Activated naive CD8-positive, alpha-beta T cell treated with anti-CD3 and anti-CD28 coated beads, Interleukin-2, amount 50 U/mL, for 24 hours (primary cell): Measurements from ENCODE around the gene ENTR1.
A peak's percentile ranks its signal among the peaks of the same experiment; 100 is the strongest.

ENCODE experiments used
- ATAC-seq: fragments of 150-1000 bp; cut with Tn5 transposase; one replicate; pipeline ENCODE4 v1.10.0; 2021
- DNase-seq: peaks from one replicate; pipeline ENCODE4 v3.0.0; 2021
- H3K27ac Mint-ChIP-seq: one replicate; pipeline ENCODE4 v1.8.0; 2021; ENCODE audit warnings: mild to moderate bottlenecking, mixed read lengths
- H3K27me3 Mint-ChIP-seq: one replicate; pipeline ENCODE4 v1.8.0; 2021; ENCODE audit warnings: mixed read lengths
- H3K36me3 Mint-ChIP-seq: one replicate; pipeline ENCODE4 v1.8.0; 2021; ENCODE audit warnings: low read depth, mixed read lengths
- H3K4me1 Mint-ChIP-seq: one replicate; pipeline ENCODE4 v1.8.0; 2021; ENCODE audit warnings: mixed read lengths
- H3K4me3 Mint-ChIP-seq: one replicate; pipeline ENCODE4 v1.8.0; 2021; ENCODE audit warnings: mild to moderate bottlenecking, moderate library complexity, mixed read lengths
- H3K9me3 Mint-ChIP-seq: one replicate; pipeline ENCODE4 v1.8.0; 2021; ENCODE audit warnings: mixed read lengths

ENTR1 gene

GRCh38 chr9:136363106-136363948 lies 47.1 kb downstream of the ENTR1 start, which contains the start of gene DNLZ:
Gene DNLZ (minus strand): TSS chr9:136363744. CDS start chr9:136363714, 30 bp downstream.
- no peaks in the 10 kb centered on the region for H3K27me3 Mint-ChIP-seq
- H3K4me1 Mint-ChIP-seq = peaks cover 6% of the 10 kb centered on the region
- H3K4me3 Mint-ChIP-seq = peak within 1 kb of the TSS; percentile 79
- H3K36me3 Mint-ChIP-seq = no peaks in the 10 kb centered on the region
- ATAC-seq (peak; percentile 83), DNase-seq (peak; percentile 99)
- H3K27ac Mint-ChIP-seq = peak within 1 kb of the TSS; percentile 70
- H3K9me3 Mint-ChIP-seq = no peaks in the 10 kb centered on the region

DNA sequence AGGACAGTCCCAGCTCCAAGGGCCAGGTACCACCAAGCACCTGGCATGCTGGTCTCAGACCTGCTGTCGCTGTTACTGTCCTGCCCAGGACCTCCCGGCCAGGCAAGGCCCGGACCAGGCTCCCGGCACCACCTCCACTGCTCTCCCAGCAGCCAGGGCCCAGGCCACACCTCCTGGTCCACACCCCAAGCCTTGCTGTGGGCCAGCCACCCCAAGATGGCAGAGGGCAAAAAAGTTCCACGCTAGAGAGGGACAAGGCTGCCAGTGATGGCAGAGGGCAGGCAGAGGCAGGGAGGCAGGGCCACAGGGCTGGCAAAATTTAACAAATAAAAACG lies 48.0 kb downstream of the ENTR1 start:
- Mint-ChIP-seq H3K4me1 (peaks cover 6% of the 10 kb centered on the region), H3K27me3 (no peaks in the 10 kb centered on the region), H3K27ac (no peak overlapping the region), H3K4me3 (peak overlapping the region; percentile 79), H3K9me3 (no peaks in the 10 kb centered on the region), H3K36me3 (no peaks in the 10 kb centered on the region)
- ATAC-seq (no peak), DNase-seq (no peak)

GRCh38 chr9:136361754-136362449 lies 48.5 kb downstream of the ENTR1 start:
- DNase-seq (no peak), ATAC-seq (no peak)
- no peaks in the 10 kb centered on the region for H3K9me3 Mint-ChIP-seq
- peaks cover 6% of the 10 kb centered on the region for H3K4me1 Mint-ChIP-seq
- no peak overlapping the region for H3K27ac Mint-ChIP-seq
- no peaks in the 10 kb centered on the region for H3K36me3 Mint-ChIP-seq
- H3K27me3 Mint-ChIP-seq = no peaks in the 10 kb centered on the region
- H3K4me3 Mint-ChIP-seq = no peak overlapping the region

- H3K9me3 Mint-ChIP-seq = no peaks in the 10 kb centered on the region
- peaks cover 6% of the 10 kb centered on the region for H3K4me1 Mint-ChIP-seq
- H3K27me3 Mint-ChIP-seq = no peaks in the 10 kb centered on the region
- DNase-seq = no peak
- no peak overlapping the region for H3K4me3 Mint-ChIP-seq
- no peaks in the 10 kb centered on the region for H3K36me3 Mint-ChIP-seq
- ATAC-seq = no peak
- no peak overlapping the region for H3K27ac Mint-ChIP-seq
These were observed 49.2 kb downstream of the ENTR1 start for GRCh38 chr9:136361047-136361753.

GRCh38 chr9:136359774-136360718 lies 50.4 kb downstream of the ENTR1 start:
- no peaks in the 10 kb centered on the region for H3K9me3 Mint-ChIP-seq
- no peaks in the 10 kb centered on the region for H3K27me3 Mint-ChIP-seq
- H3K4me3 Mint-ChIP-seq = no peak overlapping the region
- ATAC-seq (no peak), DNase-seq (no peak)
- no peak overlapping the region for H3K27ac Mint-ChIP-seq
- no peaks in the 10 kb centered on the region for H3K36me3 Mint-ChIP-seq
- peaks cover 6% of the 10 kb centered on the region for H3K4me1 Mint-ChIP-seq

DNA sequence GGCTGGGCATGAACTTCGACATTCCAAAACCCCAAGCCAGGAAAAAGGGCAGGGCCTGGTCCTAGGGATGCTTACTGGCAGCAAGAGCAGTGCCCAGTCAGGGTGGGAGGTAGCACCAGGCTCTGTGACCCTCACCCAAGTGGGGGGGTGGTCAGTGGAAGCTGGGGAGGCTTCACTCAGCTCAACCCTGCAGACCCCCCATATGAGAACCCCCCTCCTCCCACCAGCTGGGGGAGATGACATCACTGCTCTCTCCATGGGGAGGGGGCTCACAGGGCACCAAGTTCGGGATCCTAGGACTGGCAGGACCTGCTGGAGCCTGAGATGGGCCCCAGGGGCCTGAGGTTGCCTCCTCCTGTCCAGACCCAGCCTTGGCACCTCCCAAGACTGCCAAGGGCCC lies 51.5 kb downstream of the ENTR1 start:
- Mint-ChIP-seq H3K9me3 (no peaks in the 10 kb centered on the region), H3K36me3 (no peaks in the 10 kb centered on the region), H3K27ac (no peak overlapping the region)

DNA sequence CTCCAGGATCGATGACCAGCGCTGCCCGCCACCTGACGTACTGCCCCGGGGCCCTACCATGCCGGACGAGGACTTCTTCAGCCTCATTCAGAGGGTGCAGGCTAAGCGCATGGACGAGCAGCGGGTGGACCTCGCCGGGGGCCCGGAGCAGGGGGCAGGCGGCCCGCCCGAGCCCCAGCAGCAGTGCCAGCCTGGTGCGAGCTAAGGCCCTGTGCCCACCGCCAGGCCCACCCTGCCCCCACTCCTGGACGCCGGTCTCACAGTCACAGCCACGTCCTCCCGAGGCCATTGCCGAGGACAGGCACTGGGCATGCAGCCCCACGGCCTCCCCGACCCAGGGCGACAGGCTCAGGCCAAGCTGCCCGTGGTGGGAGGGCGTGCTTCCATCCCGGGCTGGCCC lies 52.4 kb downstream of the ENTR1 start:
- ATAC-seq = no peak
- Mint-ChIP-seq H3K4me1 (peaks cover 4% of the 10 kb centered on the region), H3K27ac (no peak overlapping the region), H3K36me3 (no peaks in the 10 kb centered on the region), H3K9me3 (no peaks in the 10 kb centered on the region), H3K4me3 (no peak overlapping the region), H3K27me3 (no peaks in the 10 kb centered on the region)
- DNase-seq = no peak

More for the DNA sequence above, 51.5 kb downstream of the ENTR1 start:
- no peak for DNase-seq
- Mint-ChIP-seq H3K4me3 (no peak overlapping the region), H3K27me3 (no peaks in the 10 kb centered on the region), H3K4me1 (peaks cover 4% of the 10 kb centered on the region)
- no peak for ATAC-seq

DNA sequence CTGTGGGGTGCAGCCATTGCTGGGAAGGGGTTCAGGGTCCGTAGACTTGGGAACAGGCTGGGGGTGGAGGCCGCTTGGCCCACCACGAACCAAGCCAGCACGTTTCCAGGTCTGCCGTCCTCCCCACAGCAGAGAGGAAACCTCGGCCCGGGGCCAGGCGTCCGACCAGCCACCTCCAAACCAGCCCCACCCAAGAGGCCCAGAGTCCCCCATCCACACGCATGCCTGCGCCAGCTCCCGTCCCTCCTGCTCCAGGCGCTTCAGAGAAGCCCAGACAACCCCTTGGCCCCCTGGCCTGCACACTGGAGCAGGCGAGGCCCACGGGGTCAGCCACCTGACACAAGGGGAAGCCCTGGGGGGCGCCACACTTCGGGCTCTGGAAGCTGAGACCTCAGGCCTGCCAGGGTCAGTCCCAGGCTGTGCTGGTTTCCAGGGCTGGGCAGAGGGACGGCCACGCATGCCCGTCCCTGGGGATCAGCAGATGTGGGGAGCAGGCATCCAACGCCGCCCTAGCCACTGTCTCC lies 53.1 kb downstream of the ENTR1 start:
- H3K27me3 Mint-ChIP-seq = no peaks in the 10 kb centered on the region
- no peak overlapping the region for H3K27ac Mint-ChIP-seq
- no peaks in the 10 kb centered on the region for H3K36me3 Mint-ChIP-seq
- ATAC-seq = no peak
- no peak overlapping the region for H3K4me3 Mint-ChIP-seq
- no peak for DNase-seq
- H3K9me3 Mint-ChIP-seq = no peaks in the 10 kb centered on the region
- H3K4me1 Mint-ChIP-seq = no peaks in the 10 kb centered on the region

DNA sequence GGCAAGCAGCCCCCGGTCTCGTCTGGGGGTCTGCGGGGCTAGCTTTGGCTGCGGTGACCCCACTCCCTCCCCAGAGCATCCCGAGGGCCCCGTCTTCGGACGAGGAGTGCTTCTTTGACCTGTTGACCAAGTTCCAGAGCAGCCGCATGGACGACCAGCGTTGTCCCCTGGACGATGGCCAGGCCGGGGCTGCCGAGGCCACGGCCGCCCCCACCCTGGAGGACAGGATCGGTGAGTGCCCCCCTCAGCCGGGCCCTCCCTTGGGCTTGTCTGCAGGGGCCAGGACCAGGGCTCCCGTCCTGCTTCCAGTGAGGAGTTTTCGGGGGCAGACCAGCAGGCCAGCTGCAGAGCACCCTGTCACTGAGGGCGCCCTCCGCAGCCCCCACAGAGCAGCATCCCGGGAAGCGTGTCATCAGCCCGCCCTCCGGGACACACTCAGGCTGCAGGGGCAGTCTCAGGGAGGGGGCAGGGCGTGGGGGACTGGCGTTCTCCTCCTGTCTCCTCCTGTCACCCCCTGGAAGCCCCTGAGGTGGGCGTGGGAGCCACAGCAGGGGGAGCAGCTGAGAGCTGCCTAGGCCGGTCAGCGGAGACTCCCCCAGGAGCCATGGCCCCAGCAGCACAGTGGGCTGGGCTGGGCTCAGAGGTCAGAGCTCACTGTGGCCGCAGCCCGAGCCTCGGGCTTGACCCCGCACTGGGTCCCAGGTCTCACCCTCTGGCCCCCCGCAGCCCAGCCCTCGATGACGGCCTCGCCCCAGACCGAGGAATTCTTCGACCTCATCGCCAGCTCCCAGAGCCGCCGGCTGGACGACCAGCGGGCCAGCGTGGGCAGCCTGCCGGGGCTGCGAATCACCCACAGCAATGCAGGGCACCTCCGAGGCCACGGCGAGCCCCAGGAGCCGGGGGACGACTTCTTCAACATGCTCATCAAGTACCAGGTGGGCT lies 54.5 kb downstream of the ENTR1 start:
- no peaks in the 10 kb centered on the region for H3K36me3 Mint-ChIP-seq
- no peaks in the 10 kb centered on the region for H3K4me1 Mint-ChIP-seq
- H3K27ac Mint-ChIP-seq = no peak overlapping the region
- ATAC-seq (peak; percentile 5), DNase-seq (no peak)
- no peak overlapping the region for H3K4me3 Mint-ChIP-seq
- H3K9me3 Mint-ChIP-seq = no peaks in the 10 kb centered on the region
- no peaks in the 10 kb centered on the region for H3K27me3 Mint-ChIP-seq

GRCh38 chr9:136354592-136355085 lies 55.8 kb downstream of the ENTR1 start:
- H3K4me1 Mint-ChIP-seq = no peaks in the 10 kb centered on the region
- H3K36me3 Mint-ChIP-seq = no peaks in the 10 kb centered on the region
- ATAC-seq (no peak), DNase-seq (no peak)
- no peak overlapping the region for H3K27ac Mint-ChIP-seq
- H3K9me3 Mint-ChIP-seq = no peaks in the 10 kb centered on the region
- H3K4me3 Mint-ChIP-seq = no peak overlapping the region
- no peaks in the 10 kb centered on the region for H3K27me3 Mint-ChIP-seq

DNA sequence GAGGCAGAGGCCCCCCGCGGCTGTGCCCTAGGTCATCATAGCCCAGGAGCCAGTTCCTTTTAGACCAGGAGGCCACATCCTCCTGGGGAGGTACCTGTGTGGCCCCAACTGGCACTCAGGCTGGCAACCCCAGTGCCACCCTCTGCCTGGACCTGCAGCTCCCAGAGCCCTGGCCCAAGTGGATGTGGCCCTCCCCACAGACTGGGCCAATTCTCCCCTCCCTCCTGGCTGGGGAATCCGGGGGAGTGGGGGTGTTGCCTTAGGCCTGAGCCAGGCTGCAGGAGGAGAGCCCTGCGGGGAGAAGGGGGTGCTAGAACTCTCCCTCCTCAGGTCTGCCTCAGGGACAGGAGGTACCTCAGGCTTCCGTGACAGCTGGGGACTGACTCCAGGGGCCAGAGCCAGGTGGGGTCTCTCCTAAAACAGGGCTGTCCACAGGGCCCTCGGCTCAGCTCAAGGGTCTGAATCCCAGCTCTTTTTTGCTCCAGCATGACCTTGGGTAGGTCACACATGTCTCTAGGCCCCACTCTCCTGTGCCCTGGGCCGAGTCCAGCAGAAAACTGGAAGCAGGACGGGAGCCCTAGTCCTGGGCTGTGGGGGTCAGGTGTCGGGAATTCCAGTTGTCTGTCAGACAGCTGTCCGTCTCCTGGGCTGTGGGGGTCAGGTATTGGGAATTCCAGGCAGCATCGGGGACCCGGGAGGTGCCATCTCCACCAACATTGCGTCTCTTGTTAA lies 56.5 kb downstream of the ENTR1 start:
- no peak for ATAC-seq
- Mint-ChIP-seq H3K36me3 (no peaks in the 10 kb centered on the region), H3K4me3 (no peak overlapping the region), H3K4me1 (no peaks in the 10 kb centered on the region), H3K27me3 (no peaks in the 10 kb centered on the region), H3K27ac (no peak overlapping the region), H3K9me3 (no peaks in the 10 kb centered on the region)
- no peak for DNase-seq

- H3K27me3 Mint-ChIP-seq = no peaks in the 10 kb centered on the region
- ATAC-seq (no peak), DNase-seq (no peak)
- no peak overlapping the region for H3K4me3 Mint-ChIP-seq
- H3K4me1 Mint-ChIP-seq = no peaks in the 10 kb centered on the region
- H3K36me3 Mint-ChIP-seq = no peaks in the 10 kb centered on the region
- no peak overlapping the region for H3K27ac Mint-ChIP-seq
- no peaks in the 10 kb centered on the region for H3K9me3 Mint-ChIP-seq
These were observed 57.3 kb downstream of the ENTR1 start for GRCh38 chr9:136353088-136353487.
